ENCODE results near the gene MICALL2. TPM values are rescaled to one million over a fixed set of nuclear protein-coding genes. Genes with fewer than 3 reads are reported as not detected.

MICALL2 gene
- total RNA-seq = 21.3 and 37.3 TPM in 2 replicates

DNA sequence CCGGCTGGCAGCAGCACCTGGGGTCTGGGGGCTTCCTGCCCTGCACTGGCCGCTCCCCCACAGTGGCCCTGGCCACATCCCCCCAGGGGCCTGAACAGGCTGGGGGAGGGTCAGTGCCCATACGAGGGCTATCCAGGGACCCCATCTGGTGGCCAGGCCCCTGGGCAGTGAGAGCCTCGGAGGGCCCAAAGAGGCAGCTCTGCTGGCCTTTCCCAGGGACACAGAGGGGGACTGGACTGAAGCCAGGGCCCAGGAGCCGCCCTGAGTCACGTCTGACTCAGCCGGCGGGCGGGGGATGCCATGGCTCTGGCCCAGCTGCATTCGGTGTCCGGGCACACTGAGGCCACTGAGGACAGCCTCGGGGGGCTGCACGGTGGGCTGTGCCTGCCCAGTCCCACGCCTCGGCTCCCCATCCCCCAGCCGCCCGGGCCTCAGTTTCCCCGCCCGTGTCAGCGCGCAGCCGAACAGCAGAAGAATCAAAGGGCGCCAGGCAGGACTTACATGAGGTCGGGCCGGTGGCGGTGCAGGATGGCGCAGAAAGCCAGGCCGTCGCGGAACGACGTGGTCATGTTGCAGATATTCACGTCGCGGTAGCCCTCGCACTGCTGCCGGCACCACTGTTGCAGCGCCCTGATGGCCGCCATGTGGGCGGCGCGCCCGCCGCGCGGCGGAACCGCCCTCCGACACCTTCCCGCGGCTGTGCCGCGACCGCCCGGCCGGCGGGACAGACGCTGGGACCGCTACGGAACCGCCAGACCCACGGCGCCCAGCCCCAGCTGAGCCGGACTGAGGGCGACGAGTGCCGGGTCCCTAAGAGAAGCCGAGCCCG is at the start of gene MICALL2:
TSS of gene MICALL2 (minus strand) at position 788 of the 829 bp plus-strand sequence. CDS start at position 644, 144 bp downstream.

DNA sequence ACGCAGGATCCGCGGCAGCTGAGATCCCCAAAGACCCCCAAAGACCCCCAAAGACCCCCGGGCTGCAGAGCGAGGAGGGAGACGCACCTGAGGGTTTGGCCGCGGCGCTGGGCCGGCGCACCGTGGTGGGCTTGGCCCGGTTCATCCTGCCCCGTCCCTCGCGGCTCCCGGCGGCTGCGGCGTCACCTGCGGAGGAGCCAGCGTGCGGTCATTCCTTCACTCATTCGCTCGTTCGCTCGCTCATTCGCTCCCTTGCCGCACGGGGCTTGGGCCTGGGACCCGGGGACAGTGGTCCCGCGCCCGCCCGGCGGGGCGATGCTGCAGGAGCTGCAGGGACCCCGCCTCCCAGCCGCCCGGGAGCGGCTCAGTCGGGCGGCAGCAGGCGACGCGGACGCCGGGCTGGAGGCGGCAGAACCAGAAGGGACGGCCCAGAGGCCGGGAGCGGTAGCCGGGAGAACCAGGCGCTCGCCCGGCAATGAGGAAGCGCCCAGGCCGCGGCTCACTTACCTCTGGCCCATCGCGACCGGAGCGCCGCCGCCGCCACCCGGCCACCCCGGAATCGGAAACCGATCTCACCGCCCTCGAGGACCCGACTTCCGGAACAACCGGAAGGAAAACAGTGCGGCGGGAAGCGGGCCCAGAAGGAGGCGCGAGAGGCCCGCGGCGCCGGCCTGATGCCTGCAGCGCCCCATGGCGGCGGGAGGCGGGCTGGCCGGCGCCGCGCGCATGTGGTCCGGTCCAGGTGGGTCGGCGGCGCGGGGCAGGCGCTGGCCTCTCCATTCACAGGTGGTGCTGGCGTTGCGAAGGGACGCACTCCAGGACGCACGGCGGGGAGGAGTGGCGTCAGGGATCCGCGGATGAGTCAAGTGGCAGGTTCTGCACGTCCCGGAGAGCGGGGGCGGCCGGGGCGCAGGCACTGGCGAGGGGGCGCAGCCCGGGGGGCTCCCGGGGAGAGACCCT is 44.8 kb upstream of the MICALL2 start, which contains the start of gene INTS1:
TSS of gene INTS1 (minus strand) at position 574 of the 960 bp plus-strand sequence. CDS start at position 145, 429 bp downstream.

Other genes starting within 250 kb of the MICALL2 start
- not detected in 2 replicates for gene UNCX, start 226.6 kb downstream of the MICALL2 start, total RNA-seq
- 32.3 and 33.8 TPM in 2 replicates for gene INTS1, start 44.9 kb upstream of the MICALL2 start, total RNA-seq
- 41.9 and 48.9 TPM in 2 replicates for gene MAFK, start 71.2 kb upstream of the MICALL2 start, total RNA-seq
- gene TMEM184A, start 96.7 kb upstream of the MICALL2 start, total RNA-seq = not detected in 2 replicates
- gene PSMG3, start 110.6 kb upstream of the MICALL2 start, total RNA-seq = 21.8 and 26.0 TPM in 2 replicates
- under 0.01 and 0.06 TPM in 2 replicates for gene ELFN1, start 210.8 kb upstream of the MICALL2 start, total RNA-seq